HepG2 (cell line): ENCODE data around the gene PIM3. TPM values are rescaled to one million over a fixed set of nuclear protein-coding genes. Genes with fewer than 3 reads are reported as not detected.
A peak's percentile ranks its signal among the peaks of the same experiment; 100 is the strongest.

Experiments used
- CC2D1A ChIP-seq: sonication (generic); formaldehyde crosslinking; IDR thresholded peaks from 2 replicates; pipeline ENCODE4 v1.8.1; 2023; ENCODE audit warnings: mild to moderate bottlenecking, missing genetic modification reagents
- CREB1 ChIP-seq, 2 experiments: fragments of 450-650 bp in 1 of 2; IDR thresholded peaks; 2 replicates each; pipeline ENCODE4 v1.6.1; 2016 to 2017; ENCODE audit warnings: control low read depth in 1 of 2, mild to moderate bottlenecking in 1 of 2, missing compliant biosample characterization in 1 of 2, missing genetic modification characterization in 1 of 2
- HHEX ChIP-seq: IDR thresholded peaks from 2 replicates; pipeline ENCODE4 v1.6.1; 2016; ENCODE audit warnings: control low read depth
- MAFK ChIP-seq, 2 experiments: IDR thresholded peaks in 1 of 2; conservative IDR thresholded peaks in 1 of 2; 2 replicates each; pipeline ENCODE4 v1.6.1; 2011; ENCODE audit warnings: improper control_type of control experiment in 2 of 2, low read length in 2 of 2
- MED1 ChIP-seq: sonication (generic); formaldehyde crosslinking; IDR thresholded peaks from 2 replicates; pipeline ENCODE4 v1.4.0; 2020; ENCODE audit warnings: missing genetic modification reagents
- NCOA2 ChIP-seq: sonication (generic); formaldehyde crosslinking; IDR thresholded peaks from 2 replicates; pipeline ENCODE4 v1.8.0; 2022; ENCODE audit warnings: inconsistent platforms
- RBM39 ChIP-seq: fragments of 200-400 bp; formaldehyde crosslinking; IDR thresholded peaks from one replicate; pipeline ENCODE4 v1.6.1; 2018; ENCODE audit warnings: antibody characterized with exemption, mild to moderate bottlenecking, low read depth, low read length; ENCODE audit not compliant: poor library complexity, severe bottlenecking
- SCMH1 ChIP-seq: sonication (generic); formaldehyde crosslinking; IDR thresholded peaks from 2 replicates; pipeline ENCODE4 v1.9.0; 2021; ENCODE audit warnings: missing genetic modification reagents, mild to moderate bottlenecking, borderline replicate concordance
- SMARCC2 ChIP-seq: fragments of 450-650 bp; IDR thresholded peaks from 2 replicates; pipeline ENCODE4 v1.6.1; 2017; ENCODE audit warnings: antibody characterized with exemption, mild to moderate bottlenecking
- SP4 ChIP-seq: sonication (generic); formaldehyde crosslinking; IDR thresholded peaks from 2 replicates; pipeline ENCODE4 v1.8.1; 2023; ENCODE audit warnings: mild to moderate bottlenecking, missing genetic modification reagents
- SRSF4 ChIP-seq: fragments of 200-400 bp; formaldehyde crosslinking; IDR thresholded peaks from one replicate; pipeline ENCODE4 v1.6.1; 2018; ENCODE audit warnings: mild to moderate bottlenecking, low read depth, low read length, moderate library complexity; ENCODE audit not compliant: poor library complexity, severe bottlenecking
- STAT5B ChIP-seq: sonication (generic); formaldehyde crosslinking; IDR thresholded peaks from 2 replicates; pipeline ENCODE4 v1.4.0; 2020; ENCODE audit warnings: missing genetic modification reagents
- ZIK1 ChIP-seq: sonication (generic); formaldehyde crosslinking; IDR thresholded peaks from 2 replicates; pipeline ENCODE4 v1.5.0; 2020; ENCODE audit warnings: mild to moderate bottlenecking, low read depth, missing genetic modification reagents, borderline replicate concordance
- ZMYM3 ChIP-seq: sonication (generic); formaldehyde crosslinking; IDR thresholded peaks from 2 replicates; pipeline ENCODE4 v1.5.1; 2020; ENCODE audit warnings: mild to moderate bottlenecking, missing genetic modification reagents
- ZNF17 ChIP-seq: sonication (generic); formaldehyde crosslinking; IDR thresholded peaks from 2 replicates; pipeline ENCODE4 v1.5.0; 2020; ENCODE audit warnings: mild to moderate bottlenecking, missing genetic modification reagents
- ZNF224 ChIP-seq: sonication (generic); formaldehyde crosslinking; IDR thresholded peaks from 2 replicates; pipeline ENCODE4 v1.5.0; 2020; ENCODE audit warnings: mild to moderate bottlenecking, missing genetic modification reagents
- ZNF251 ChIP-seq: sonication (generic); formaldehyde crosslinking; IDR thresholded peaks from 2 replicates; pipeline ENCODE4 v1.9.0; 2021; ENCODE audit warnings: mild to moderate bottlenecking, missing genetic modification reagents
- ZNF468 ChIP-seq: sonication (generic); formaldehyde crosslinking; IDR thresholded peaks from 2 replicates; pipeline ENCODE4 v1.8.0; 2022; ENCODE audit warnings: mild to moderate bottlenecking, moderate library complexity, missing genetic modification reagents
- ZNF496 ChIP-seq: sonication (generic); formaldehyde crosslinking; IDR thresholded peaks from 2 replicates; pipeline ENCODE4 v1.8.1; 2023; ENCODE audit warnings: mild to moderate bottlenecking, moderate library complexity, missing genetic modification reagents; ENCODE audit not compliant: insufficient replicate concordance
- ZNF564 ChIP-seq: sonication (generic); formaldehyde crosslinking; IDR thresholded peaks from 2 replicates; pipeline ENCODE4 v1.8.1; 2023; ENCODE audit warnings: mild to moderate bottlenecking, missing genetic modification reagents
- ZNF577 ChIP-seq: sonication (generic); formaldehyde crosslinking; IDR thresholded peaks from 2 replicates; pipeline ENCODE4 v1.4.0; 2020; ENCODE audit warnings: mild to moderate bottlenecking, low read depth, missing genetic modification reagents, borderline replicate concordance
- ZNF678 ChIP-seq: sonication (generic); formaldehyde crosslinking; IDR thresholded peaks from 2 replicates; pipeline ENCODE4 v1.4.0; 2020; ENCODE audit warnings: mild to moderate bottlenecking, missing genetic modification reagents
- ZNF780A ChIP-seq: sonication (generic); formaldehyde crosslinking; IDR thresholded peaks from 2 replicates; pipeline ENCODE4 v1.8.0; 2022; ENCODE audit warnings: mild to moderate bottlenecking, missing genetic modification reagents, moderate library complexity
- ZNF879 ChIP-seq: sonication (generic); formaldehyde crosslinking; IDR thresholded peaks from 2 replicates; pipeline ENCODE4 v1.8.1; 2023; ENCODE audit warnings: missing genetic modification reagents
- polyA plus RNA-seq, 8 experiments: library from polyadenylated mRNA; depleted of rRNA in 3 of 8; stranded (reverse) in 7 of 8; unstranded in 1 of 8; fragments of >200 nt; fragmentation: Illumina TruSeq in 4 of 8; extraction: Trizol in 4 of 8; gene quantifications; 2 replicates each; pipeline versions ENCODE4 v1.2.1 to v1.2.3, GENCODE V29; 2011 to 2016; ENCODE audit warnings: low read depth in 4 of 8, missing spikeins in 1 of 8, mixed read lengths in 1 of 8; ENCODE audit not compliant: insufficient read depth in 1 of 8
- total RNA-seq, 5 experiments: library from RNA; depleted of rRNA; stranded (reverse); fragments of >200 nt; fragmentation: Illumina TruSeq; extraction: Trizol; gene quantifications; 2 replicates each; pipeline ENCODE4 v1.2.3, GENCODE V29; 2016; ENCODE audit warnings: low read depth in 1 of 5
- TF ChIP-seq, protein P1 (sequence below): sonication (generic); formaldehyde crosslinking; IDR thresholded peaks from 2 replicates; pipeline ENCODE4 v1.5.1; 2020; ENCODE audit warnings: missing genetic modification reagents, mild to moderate bottlenecking, borderline replicate concordance
- TF ChIP-seq, protein P2 (sequence below): sonication (generic); formaldehyde crosslinking; IDR thresholded peaks from 2 replicates; pipeline ENCODE4 v1.8.1; 2023; ENCODE audit warnings: mild to moderate bottlenecking, missing genetic modification reagents, borderline replicate concordance
- TF ChIP-seq, protein P3 (sequence below): sonication (generic); formaldehyde crosslinking; IDR thresholded peaks from 2 replicates; pipeline ENCODE4 v1.4.0; 2020; ENCODE audit warnings: missing genetic modification reagents, borderline replicate concordance

Gene PIM3
- total and polyA plus RNA-seq, 2 of the 13 experiments (the other 11 are each of a cell fraction or from before 2014, with no cell fraction given), result 21.6 to 31.2 TPM

DNA sequence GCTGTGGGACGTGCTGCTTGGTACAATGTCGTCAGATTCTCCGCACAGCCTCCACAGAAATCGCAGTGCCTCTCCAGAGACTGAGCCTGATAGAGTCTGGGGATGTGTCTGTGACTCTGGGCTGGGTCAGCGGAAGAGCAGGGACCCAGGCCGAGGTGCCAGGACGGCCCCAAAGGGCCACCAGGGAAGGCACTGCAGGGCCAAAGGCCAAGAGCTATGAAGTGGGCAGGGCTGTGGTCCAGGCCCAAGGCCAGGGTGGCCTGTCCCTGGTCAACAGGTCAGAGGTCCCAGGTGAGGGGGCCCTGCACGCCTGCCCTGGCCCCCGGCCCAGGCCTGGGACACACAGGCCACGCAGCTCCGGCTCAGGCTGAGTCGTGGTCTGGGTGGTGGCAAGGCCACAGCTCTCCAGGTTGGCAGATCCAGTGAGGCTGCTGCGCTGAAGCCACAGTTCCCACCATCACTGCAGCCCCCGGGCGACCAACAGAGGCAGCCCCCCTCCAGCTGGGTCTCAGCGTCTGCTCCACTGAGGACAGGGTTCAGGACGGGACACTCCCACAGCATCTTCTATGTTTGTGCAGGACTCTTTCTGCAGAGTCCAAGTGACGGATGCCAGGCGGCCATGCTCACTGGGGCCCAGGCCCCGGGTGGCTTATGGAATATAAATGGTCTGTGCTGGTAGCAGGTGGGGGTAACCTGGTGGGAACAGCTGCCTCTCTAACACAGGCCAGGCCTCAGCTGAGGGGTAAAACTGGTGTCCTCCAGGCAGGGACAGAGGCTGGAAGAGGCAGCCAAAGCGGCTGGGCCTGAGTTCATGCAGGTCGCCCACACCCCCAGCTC is 4.8 kb upstream of the PIM3 start (continued):
- TF ChIP-seq ZNF468 (CRISPR knock-in tag) (no peak), SMARCC2 (no peak), SRSF4 (no peak), NCOA2 (CRISPR knock-in tag) (peak; percentile 61; the same call in 1 of the 2 replicates), ZNF251 (CRISPR knock-in tag) (no peak), ZNF678 (no peak), MAFK (conservative IDR thresholded peaks at IDR 0.05 in 1 of 2, IDR thresholded peaks at IDR 0.05 in 1 of 2; ENCODE audit: low read length in 2 of 2) (no peak), ZNF17 (CRISPR knock-in tag) (no peak), ZNF564 (no peak), ZNF780A (CRISPR knock-in tag) (no peak), ZNF496 (CRISPR knock-in tag) (no peak), SCMH1 (CRISPR knock-in tag) (no peak), ZNF879 (CRISPR knock-in tag) (no peak), ZIK1 (CRISPR knock-in tag) (no peak), CREB1 (IDR thresholded peaks at IDR 0.05) (no peak), CREB1 (CRISPR knock-in tag; IDR thresholded peaks at IDR 0.05) (no peak), HHEX (CRISPR knock-in tag) (no peak), RBM39 (no peak), SP4 (CRISPR knock-in tag) (no peak), MED1 (peak; percentile 84), ZMYM3 (CRISPR knock-in tag) (no peak; the same call in 1 of the 2 replicates), ZNF577 (CRISPR knock-in tag) (no peak), CC2D1A (CRISPR knock-in tag) (no peak), STAT5B (CRISPR knock-in tag) (no peak), ZNF224 (CRISPR knock-in tag) (no peak)
- TF ChIP-seq, protein P1, sequence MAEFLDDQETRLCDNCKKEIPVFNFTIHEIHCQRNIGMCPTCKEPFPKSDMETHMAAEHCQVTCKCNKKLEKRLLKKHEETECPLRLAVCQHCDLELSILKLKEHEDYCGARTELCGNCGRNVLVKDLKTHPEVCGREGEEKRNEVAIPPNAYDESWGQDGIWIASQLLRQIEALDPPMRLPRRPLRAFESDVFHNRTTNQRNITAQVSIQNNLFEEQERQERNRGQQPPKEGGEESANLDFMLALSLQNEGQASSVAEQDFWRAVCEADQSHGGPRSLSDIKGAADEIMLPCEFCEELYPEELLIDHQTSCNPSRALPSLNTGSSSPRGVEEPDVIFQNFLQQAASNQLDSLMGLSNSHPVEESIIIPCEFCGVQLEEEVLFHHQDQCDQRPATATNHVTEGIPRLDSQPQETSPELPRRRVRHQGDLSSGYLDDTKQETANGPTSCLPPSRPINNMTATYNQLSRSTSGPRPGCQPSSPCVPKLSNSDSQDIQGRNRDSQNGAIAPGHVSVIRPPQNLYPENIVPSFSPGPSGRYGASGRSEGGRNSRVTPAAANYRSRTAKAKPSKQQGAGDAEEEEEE (CRISPR knock-in tag), result no peak
- TF ChIP-seq, protein P2, sequence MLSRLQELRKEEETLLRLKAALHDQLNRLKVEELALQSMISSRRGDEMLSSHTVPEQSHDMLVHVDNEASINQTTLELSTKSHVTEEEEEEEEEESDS (CRISPR knock-in tag), result no peak
- TF ChIP-seq, protein P3, sequence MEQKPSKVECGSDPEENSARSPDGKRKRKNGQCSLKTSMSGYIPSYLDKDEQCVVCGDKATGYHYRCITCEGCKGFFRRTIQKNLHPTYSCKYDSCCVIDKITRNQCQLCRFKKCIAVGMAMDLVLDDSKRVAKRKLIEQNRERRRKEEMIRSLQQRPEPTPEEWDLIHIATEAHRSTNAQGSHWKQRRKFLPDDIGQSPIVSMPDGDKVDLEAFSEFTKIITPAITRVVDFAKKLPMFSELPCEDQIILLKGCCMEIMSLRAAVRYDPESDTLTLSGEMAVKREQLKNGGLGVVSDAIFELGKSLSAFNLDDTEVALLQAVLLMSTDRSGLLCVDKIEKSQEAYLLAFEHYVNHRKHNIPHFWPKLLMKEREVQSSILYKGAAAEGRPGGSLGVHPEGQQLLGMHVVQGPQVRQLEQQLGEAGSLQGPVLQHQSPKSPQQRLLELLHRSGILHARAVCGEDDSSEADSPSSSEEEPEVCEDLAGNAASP (CRISPR knock-in tag), result peak; percentile 22; the same call in 1 of the 2 replicates
